ENCODE data around the gene CD55.

CD55 gene

DNA sequence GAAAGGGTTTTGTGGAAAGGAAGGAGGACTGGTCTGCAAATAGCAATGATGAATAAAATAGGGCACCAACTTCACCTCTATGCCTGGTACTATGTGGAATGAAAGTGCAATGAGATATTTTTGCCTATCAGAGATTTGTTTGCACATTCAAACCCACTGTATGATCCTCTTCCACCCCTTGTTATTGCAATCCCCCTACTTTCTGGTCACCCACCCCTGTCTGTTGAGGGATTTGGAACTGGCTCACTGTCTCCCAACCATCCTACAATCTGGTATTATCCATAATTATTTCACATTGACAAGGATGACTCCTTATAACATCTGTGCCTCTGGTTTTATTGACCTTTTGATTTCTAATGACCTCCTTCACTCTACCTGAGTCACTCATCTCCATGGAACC is 42.4 kb downstream of the CD55 start:
- Histone ChIP-seq H3K36me3 (peaks cover 8 to 29% (median 26%) of the 10 kb centered on the region in 3 donors), H3K4me3 (no peak overlapping the region), H3K27me3 (no peaks in the 10 kb centered on the region), H3K9me3 (no peaks in the 10 kb centered on the region), H3K27ac (no peak overlapping the region), H3K4me1 (no peaks in the 10 kb centered on the region)
- DNase-seq, result no peak
- TF ChIP-seq, protein P1, sequence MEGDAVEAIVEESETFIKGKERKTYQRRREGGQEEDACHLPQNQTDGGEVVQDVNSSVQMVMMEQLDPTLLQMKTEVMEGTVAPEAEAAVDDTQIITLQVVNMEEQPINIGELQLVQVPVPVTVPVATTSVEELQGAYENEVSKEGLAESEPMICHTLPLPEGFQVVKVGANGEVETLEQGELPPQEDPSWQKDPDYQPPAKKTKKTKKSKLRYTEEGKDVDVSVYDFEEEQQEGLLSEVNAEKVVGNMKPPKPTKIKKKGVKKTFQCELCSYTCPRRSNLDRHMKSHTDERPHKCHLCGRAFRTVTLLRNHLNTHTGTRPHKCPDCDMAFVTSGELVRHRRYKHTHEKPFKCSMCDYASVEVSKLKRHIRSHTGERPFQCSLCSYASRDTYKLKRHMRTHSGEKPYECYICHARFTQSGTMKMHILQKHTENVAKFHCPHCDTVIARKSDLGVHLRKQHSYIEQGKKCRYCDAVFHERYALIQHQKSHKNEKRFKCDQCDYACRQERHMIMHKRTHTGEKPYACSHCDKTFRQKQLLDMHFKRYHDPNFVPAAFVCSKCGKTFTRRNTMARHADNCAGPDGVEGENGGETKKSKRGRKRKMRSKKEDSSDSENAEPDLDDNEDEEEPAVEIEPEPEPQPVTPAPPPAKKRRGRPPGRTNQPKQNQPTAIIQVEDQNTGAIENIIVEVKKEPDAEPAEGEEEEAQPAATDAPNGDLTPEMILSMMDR (IDR thresholded peaks at IDR 0.05), result no peak
- intact Hi-C loops (cut with DNase I; ENCODE audit: low total_unique reads), result no loop called here

DNA sequence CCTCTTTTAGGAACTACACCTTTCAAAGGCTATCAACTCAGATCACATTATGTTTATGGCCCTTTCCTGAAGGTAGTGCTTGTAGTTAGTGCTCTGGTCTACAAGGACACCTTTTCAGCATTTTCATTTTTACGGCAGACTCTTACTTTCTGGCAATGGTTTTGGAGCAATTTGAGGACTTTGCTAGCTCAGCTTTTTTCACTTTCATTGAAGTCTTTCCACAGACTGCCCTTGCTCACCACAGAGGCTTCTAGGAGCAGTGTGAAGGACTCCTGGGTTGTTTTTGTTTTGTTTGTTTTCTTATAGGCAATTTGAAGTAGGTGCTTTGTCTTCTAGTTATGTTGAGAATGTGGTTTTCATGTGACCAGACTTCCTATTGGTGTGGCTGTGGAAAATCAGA is 43.1 kb downstream of the CD55 start:
- intact Hi-C loops (cut with DNase I; ENCODE audit: low total_unique reads), result no loop called here
- Histone ChIP-seq H3K9me3 (no peaks in the 10 kb centered on the region), H3K36me3 (peaks cover 8 to 28% (median 26%) of the 10 kb centered on the region in 3 donors), H3K27ac (no peak overlapping the region), H3K27me3 (no peaks in the 10 kb centered on the region), H3K4me1 (no peaks in the 10 kb centered on the region), H3K4me3 (no peak overlapping the region)
- DNase-seq, result no peak
- TF ChIP-seq, protein P1 (IDR thresholded peaks at IDR 0.05), result no peak

DNA sequence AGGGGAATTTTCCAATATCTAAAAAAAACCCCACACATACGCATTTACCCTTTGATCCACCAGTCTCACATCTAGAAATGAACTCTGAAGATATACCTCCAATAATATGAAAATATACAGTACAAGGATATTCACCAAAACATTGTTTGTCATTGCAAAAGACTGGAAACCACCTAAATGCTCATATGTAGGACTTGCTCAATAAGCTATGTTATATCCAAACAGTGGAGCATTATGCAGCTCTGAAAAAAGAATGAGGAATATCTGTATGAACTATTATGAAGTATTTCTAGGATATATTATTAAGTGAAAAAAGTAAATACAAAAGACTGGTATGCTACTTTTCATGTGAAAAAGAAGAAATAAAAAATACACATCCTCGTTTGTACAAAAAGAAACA is 43.6 kb downstream of the CD55 start:
- Histone ChIP-seq H3K9me3 (no peaks in the 10 kb centered on the region), H3K4me1 (no peaks in the 10 kb centered on the region), H3K27ac (no peak overlapping the region), H3K27me3 (no peaks in the 10 kb centered on the region), H3K4me3 (no peak overlapping the region), H3K36me3 (peaks cover 8 to 26% (median 24%) of the 10 kb centered on the region in 3 donors)
- no peak for DNase-seq
- intact Hi-C loops (cut with DNase I; ENCODE audit: low total_unique reads), result no loop called here
- TF ChIP-seq, protein P1 (IDR thresholded peaks at IDR 0.05), result no peak

DNA sequence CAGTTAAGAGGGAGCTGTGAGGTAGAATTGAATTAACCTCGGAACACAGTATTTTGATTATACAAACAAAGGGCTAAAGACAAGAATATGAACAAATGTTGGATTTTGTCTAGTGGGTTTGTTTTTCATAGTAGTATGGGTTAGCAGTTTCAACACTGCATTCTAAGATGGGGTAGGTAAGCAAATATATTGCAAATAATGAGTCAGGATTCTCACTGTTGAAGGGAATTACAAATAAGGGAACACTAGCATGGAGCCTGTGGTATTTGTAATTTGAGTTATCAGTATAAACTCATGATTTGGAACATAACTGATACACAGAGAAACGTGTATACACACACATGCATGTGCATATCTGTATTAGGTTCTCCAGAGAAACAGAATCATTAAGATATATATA is 44.5 kb downstream of the CD55 start:
- Histone ChIP-seq H3K4me1 (no peaks in the 10 kb centered on the region), H3K36me3 (peaks cover 8 to 23% (median 22%) of the 10 kb centered on the region in 3 donors), H3K4me3 (no peak overlapping the region), H3K27me3 (no peaks in the 10 kb centered on the region), H3K27ac (no peak overlapping the region), H3K9me3 (no peaks in the 10 kb centered on the region)
- TF ChIP-seq, protein P1 (IDR thresholded peaks at IDR 0.05), result no peak
- intact Hi-C loops (cut with DNase I; ENCODE audit: low total_unique reads), result no loop called here
- no peak for DNase-seq

DNA sequence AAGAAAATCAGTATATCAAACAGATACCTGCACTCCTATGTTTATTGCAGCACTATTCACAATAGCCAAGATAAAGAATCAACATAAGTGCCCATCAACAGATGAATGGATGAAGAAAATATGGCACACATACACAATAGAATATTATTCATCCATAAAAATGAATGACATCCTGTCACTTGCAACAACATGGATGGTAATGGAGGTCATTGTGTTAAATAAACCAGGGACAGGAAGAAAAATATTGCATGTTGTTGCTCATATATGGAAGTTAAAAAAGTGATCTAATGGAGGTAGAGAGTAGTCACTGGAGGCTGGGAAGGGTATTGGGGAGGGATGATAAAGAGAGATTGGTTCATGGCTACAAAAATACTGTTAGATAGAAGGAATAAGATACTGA is 67.2 kb downstream of the CD55 start:
- DNase-seq, result no peak
- intact Hi-C loops (cut with DNase I; ENCODE audit: low total_unique reads), result no loop called here
- peaks cover 0 to 4% (median 0%) of the 10 kb centered on the region in 4 donors for H3K4me1 ChIP-seq
- no peaks in the 10 kb centered on the region for H3K27me3 ChIP-seq
- no peak overlapping the region for H3K27ac ChIP-seq
- H3K4me3 ChIP-seq, result no peak overlapping the region
- peaks cover 0 to 3% (median 0%) of the 10 kb centered on the region in 3 donors for H3K9me3 ChIP-seq
- H3K36me3 ChIP-seq, result no peaks in the 10 kb centered on the region
- TF ChIP-seq, protein P1 (IDR thresholded peaks at IDR 0.05), result no peak

All from tibial artery (tissue), 4 donors.